ENCODE results near the gene E2F6. TPM values are rescaled to one million over a fixed set of nuclear protein-coding genes. Genes with fewer than 3 reads are reported as not detected.

The E2F6 gene
- total RNA-seq, 3 donors from 2014 or later, result 21.1 to 25.0 (median 23.3) TPM

GRCh38 chr2:11481426-11481788, 15.4 kb upstream of the E2F6 start:
- H3K9me3 ChIP-seq, result no peaks in the 10 kb centered on the region
- H3K27ac ChIP-seq, result peak overlapping the region in 1 of 2 donors; percentile 35
- intact Hi-C loops (cut with DNase I; ENCODE audit: low total_unique reads), result loop anchor here (5.0 kb wide), 1 partner anchor 101 kb away; no protein-coding TSS in a partner anchor
- no peaks in the 10 kb centered on the region for H3K27me3 ChIP-seq
- H3K4me3 ChIP-seq, result no peak overlapping the region
- no peak for DNase-seq (ENCODE audit: low spot score in 2 of 2)
- TF ChIP-seq, protein P1, sequence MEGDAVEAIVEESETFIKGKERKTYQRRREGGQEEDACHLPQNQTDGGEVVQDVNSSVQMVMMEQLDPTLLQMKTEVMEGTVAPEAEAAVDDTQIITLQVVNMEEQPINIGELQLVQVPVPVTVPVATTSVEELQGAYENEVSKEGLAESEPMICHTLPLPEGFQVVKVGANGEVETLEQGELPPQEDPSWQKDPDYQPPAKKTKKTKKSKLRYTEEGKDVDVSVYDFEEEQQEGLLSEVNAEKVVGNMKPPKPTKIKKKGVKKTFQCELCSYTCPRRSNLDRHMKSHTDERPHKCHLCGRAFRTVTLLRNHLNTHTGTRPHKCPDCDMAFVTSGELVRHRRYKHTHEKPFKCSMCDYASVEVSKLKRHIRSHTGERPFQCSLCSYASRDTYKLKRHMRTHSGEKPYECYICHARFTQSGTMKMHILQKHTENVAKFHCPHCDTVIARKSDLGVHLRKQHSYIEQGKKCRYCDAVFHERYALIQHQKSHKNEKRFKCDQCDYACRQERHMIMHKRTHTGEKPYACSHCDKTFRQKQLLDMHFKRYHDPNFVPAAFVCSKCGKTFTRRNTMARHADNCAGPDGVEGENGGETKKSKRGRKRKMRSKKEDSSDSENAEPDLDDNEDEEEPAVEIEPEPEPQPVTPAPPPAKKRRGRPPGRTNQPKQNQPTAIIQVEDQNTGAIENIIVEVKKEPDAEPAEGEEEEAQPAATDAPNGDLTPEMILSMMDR (IDR thresholded peaks at IDR 0.05), result no peak
- no peak for TF ChIP-seq POLR2A (IDR thresholded peaks at IDR 0.05)
- TF ChIP-seq POLR2AphosphoS5 (IDR thresholded peaks at IDR 0.05), result no peak
- H3K36me3 ChIP-seq, result no peaks in the 10 kb centered on the region
- H3K4me1 ChIP-seq, result no peaks in the 10 kb centered on the region

GRCh38 chr2:11480859-11481258, 14.9 kb upstream of the E2F6 start:
- Histone ChIP-seq H3K36me3 (no peaks in the 10 kb centered on the region), H3K4me1 (no peaks in the 10 kb centered on the region), H3K27me3 (no peaks in the 10 kb centered on the region), H3K9me3 (no peaks in the 10 kb centered on the region), H3K4me3 (no peak overlapping the region), H3K27ac (no peak overlapping the region)
- intact Hi-C loops (cut with DNase I; ENCODE audit: low total_unique reads), result loop anchor here (5.0 kb wide), 1 partner anchor 101 kb away; no protein-coding TSS in a partner anchor
- no peak for DNase-seq (ENCODE audit: low spot score in 2 of 2)
- TF ChIP-seq, protein P1 (IDR thresholded peaks at IDR 0.05), result no peak
- no peak for TF ChIP-seq POLR2AphosphoS5 (IDR thresholded peaks at IDR 0.05)
- TF ChIP-seq POLR2A (IDR thresholded peaks at IDR 0.05), result no peak

- intact Hi-C loops (cut with DNase I; ENCODE audit: low total_unique reads), result loop anchor here (5.0 kb wide), 1 partner anchor 102 kb away; no protein-coding TSS in a partner anchor
- DNase-seq (ENCODE audit: low spot score in 2 of 2), result no peak
- Histone ChIP-seq H3K4me1 (no peaks in the 10 kb centered on the region), H3K9me3 (no peaks in the 10 kb centered on the region), H3K27ac (no peak overlapping the region), H3K27me3 (no peaks in the 10 kb centered on the region), H3K36me3 (no peaks in the 10 kb centered on the region), H3K4me3 (no peak overlapping the region)
- TF ChIP-seq POLR2AphosphoS5 (IDR thresholded peaks at IDR 0.05), result no peak
- TF ChIP-seq POLR2A (IDR thresholded peaks at IDR 0.05), result no peak
- TF ChIP-seq, protein P1 (IDR thresholded peaks at IDR 0.05), result no peak
Observed at GRCh38 chr2:11480406-11480805, 14.4 kb upstream of the E2F6 start.

DNA sequence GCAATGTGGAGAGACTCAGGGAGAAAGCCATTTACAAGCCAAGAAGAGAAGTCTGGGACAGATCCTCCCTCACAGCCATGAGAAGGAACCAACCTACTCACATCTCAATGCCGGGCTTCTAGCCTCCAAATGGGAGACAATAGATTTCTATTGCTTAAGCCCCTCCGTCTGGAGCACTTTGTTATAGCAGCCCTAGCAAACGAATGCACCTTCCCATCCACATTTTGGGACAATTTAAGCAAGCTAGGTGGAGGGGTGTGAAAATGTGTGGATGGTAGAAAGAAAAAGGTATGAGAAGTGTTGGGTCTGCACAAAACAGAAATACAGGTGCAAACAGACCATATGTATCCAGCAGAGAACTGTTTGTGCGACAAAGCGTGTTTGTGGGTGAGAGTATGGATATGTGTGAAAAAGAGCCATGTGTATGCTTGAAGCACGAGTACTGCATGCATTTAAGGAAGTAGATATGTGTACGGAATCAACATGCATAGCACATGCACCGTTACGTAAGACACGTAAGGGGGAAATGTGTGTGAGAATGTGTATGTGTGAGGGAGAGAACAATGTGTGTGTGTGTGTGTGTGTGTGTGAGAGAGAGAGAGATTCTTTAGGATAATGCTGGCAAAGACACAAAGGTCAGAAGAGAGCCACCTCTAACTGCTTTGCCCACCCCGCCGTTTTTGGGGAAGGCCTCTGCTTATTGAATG, 13.1 kb upstream of the E2F6 start:
- no peak for TF ChIP-seq POLR2A (IDR thresholded peaks at IDR 0.05)
- TF ChIP-seq, protein P1 (IDR thresholded peaks at IDR 0.05), result no peak
- no peak for TF ChIP-seq POLR2AphosphoS5 (IDR thresholded peaks at IDR 0.05)
- H3K9me3 ChIP-seq, result no peaks in the 10 kb centered on the region
- intact Hi-C loops (cut with DNase I; ENCODE audit: low total_unique reads), result no loop called here
- H3K27ac ChIP-seq, result no peak overlapping the region
- no peak for DNase-seq (ENCODE audit: low spot score in 2 of 2)
- H3K4me1 ChIP-seq, result no peaks in the 10 kb centered on the region
- H3K4me3 ChIP-seq, result no peak overlapping the region
- no peaks in the 10 kb centered on the region for H3K36me3 ChIP-seq
- H3K27me3 ChIP-seq, result no peaks in the 10 kb centered on the region

GRCh38 chr2:11477994-11478393, 12.0 kb upstream of the E2F6 start:
- no peaks in the 10 kb centered on the region for H3K36me3 ChIP-seq
- intact Hi-C loops (cut with DNase I; ENCODE audit: low total_unique reads), result no loop called here
- no peak overlapping the region for H3K27ac ChIP-seq
- no peak overlapping the region for H3K4me3 ChIP-seq
- H3K9me3 ChIP-seq, result no peaks in the 10 kb centered on the region
- peak; percentile 88 to 93 for DNase-seq (ENCODE audit: low spot score in 2 of 2)
- H3K4me1 ChIP-seq, result no peaks in the 10 kb centered on the region
- H3K27me3 ChIP-seq, result no peaks in the 10 kb centered on the region
- TF ChIP-seq POLR2A (IDR thresholded peaks at IDR 0.05), result no peak
- no peak for TF ChIP-seq POLR2AphosphoS5 (IDR thresholded peaks at IDR 0.05)
- TF ChIP-seq, protein P1 (IDR thresholded peaks at IDR 0.05), result peak; percentile 83 to 93 (median 91)
